HFF-Myc (cell line): ENCODE measurements around the gene DDX60.

Experiments used
- DNase-seq: peaks from one replicate; pipeline ENCODE4 v3.0.0-alpha.2; 2011; ENCODE audit warnings: low read depth; ENCODE audit errors: extremely low read depth
- H3K4me3 ChIP-seq: replicated peaks from 2 replicates; pipeline ENCODE4 v1.5.1; 2011; ENCODE audit warnings: low read depth, mild to moderate bottlenecking, control low read depth, low read length
- TF ChIP-seq, protein P1 (sequence below): IDR thresholded peaks from 2 replicates; pipeline ENCODE4 v1.5.1; 2012; ENCODE audit warnings: mild to moderate bottlenecking, low read depth, low read length, control low read depth; ENCODE audit errors: missing control alignments

DDX60 gene

GRCh38 chr4:168167714-168168284, 150.8 kb downstream of the DDX60 start:
- no peak for DNase-seq
- TF ChIP-seq, protein P1, sequence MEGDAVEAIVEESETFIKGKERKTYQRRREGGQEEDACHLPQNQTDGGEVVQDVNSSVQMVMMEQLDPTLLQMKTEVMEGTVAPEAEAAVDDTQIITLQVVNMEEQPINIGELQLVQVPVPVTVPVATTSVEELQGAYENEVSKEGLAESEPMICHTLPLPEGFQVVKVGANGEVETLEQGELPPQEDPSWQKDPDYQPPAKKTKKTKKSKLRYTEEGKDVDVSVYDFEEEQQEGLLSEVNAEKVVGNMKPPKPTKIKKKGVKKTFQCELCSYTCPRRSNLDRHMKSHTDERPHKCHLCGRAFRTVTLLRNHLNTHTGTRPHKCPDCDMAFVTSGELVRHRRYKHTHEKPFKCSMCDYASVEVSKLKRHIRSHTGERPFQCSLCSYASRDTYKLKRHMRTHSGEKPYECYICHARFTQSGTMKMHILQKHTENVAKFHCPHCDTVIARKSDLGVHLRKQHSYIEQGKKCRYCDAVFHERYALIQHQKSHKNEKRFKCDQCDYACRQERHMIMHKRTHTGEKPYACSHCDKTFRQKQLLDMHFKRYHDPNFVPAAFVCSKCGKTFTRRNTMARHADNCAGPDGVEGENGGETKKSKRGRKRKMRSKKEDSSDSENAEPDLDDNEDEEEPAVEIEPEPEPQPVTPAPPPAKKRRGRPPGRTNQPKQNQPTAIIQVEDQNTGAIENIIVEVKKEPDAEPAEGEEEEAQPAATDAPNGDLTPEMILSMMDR, result no peak
- no peak overlapping the region for H3K4me3 ChIP-seq
